Chondrocyte (in vitro differentiated cells): Measurements from ENCODE around the gene ZFYVE9. TPM values are rescaled to one million over a fixed set of nuclear protein-coding genes. Genes with fewer than 3 reads are reported as not detected.

ENCODE experiments used
- DNase-seq: peaks from one replicate; pipeline ENCODE4 v3.0.0; 2021; ENCODE audit warnings: mixed read lengths, low spot score
- H3K27ac Mint-ChIP-seq: one replicate; pipeline ENCODE4 v1.8.0; 2021; ENCODE audit warnings: mild to moderate bottlenecking, moderate library complexity, mixed read lengths; ENCODE audit not compliant: unreplicated experiment
- H3K27me3 Mint-ChIP-seq: 2 replicates; pipeline ENCODE4 v1.8.0; 2021; ENCODE audit warnings: low read depth, mixed read lengths
- H3K36me3 Mint-ChIP-seq: 2 replicates; pipeline ENCODE4 v1.8.0; 2021; ENCODE audit warnings: low read depth, mixed read lengths
- H3K4me1 Mint-ChIP-seq: 2 replicates; pipeline ENCODE4 v1.8.0; 2021; ENCODE audit warnings: low read depth, mild to moderate bottlenecking, mixed read lengths
- H3K4me3 Mint-ChIP-seq: one replicate; pipeline ENCODE4 v1.8.0; 2021; ENCODE audit warnings: mild to moderate bottlenecking, moderate library complexity, mixed read lengths; ENCODE audit not compliant: unreplicated experiment
- H3K9me3 Mint-ChIP-seq: 2 replicates; pipeline ENCODE4 v1.8.0; 2021; ENCODE audit warnings: low read depth, mixed read lengths
- CTCF ChIP-seq: fragments of 200-600 bp; sonication (generic); IDR thresholded peaks from 2 replicates; pipeline ENCODE4 v1.5.0; 2021; ENCODE audit warnings: antibody characterized with exemption, mild to moderate bottlenecking, moderate library complexity
- total RNA-seq: library from RNA; stranded (reverse); gene quantifications from 3 replicates; pipeline ENCODE4 v1.2.1, GENCODE V29; 2021

Gene ZFYVE9
- total RNA-seq, 1 donor from 2014 or later = 20.9 TPM

- no peak for DNase-seq
- peaks cover 13% of the 10 kb centered on the region for H3K9me3 Mint-ChIP-seq
- no peak overlapping the region for H3K27ac Mint-ChIP-seq
- TF ChIP-seq CTCF = no peak
- H3K27me3 Mint-ChIP-seq = no peaks in the 10 kb centered on the region
- H3K36me3 Mint-ChIP-seq = peaks cover 6% of the 10 kb centered on the region
- no peaks in the 10 kb centered on the region for H3K4me1 Mint-ChIP-seq
- H3K4me3 Mint-ChIP-seq = no peak overlapping the region
These were observed 111.5 kb downstream of the ZFYVE9 start for GRCh38 chr1:52253421-52253820.

- no peaks in the 10 kb centered on the region for H3K9me3 Mint-ChIP-seq
- no peak overlapping the region for H3K27ac Mint-ChIP-seq
- no peak overlapping the region for H3K4me3 Mint-ChIP-seq
- no peaks in the 10 kb centered on the region for H3K27me3 Mint-ChIP-seq
- no peaks in the 10 kb centered on the region for H3K36me3 Mint-ChIP-seq
- TF ChIP-seq CTCF = no peak
- peaks cover 4% of the 10 kb centered on the region for H3K4me1 Mint-ChIP-seq
- DNase-seq = no peak
These were observed 118.0 kb downstream of the ZFYVE9 start for GRCh38 chr1:52259886-52260285.

GRCh38 chr1:52263153-52263910 lies 121.4 kb downstream of the ZFYVE9 start:
- Mint-ChIP-seq H3K9me3 (no peaks in the 10 kb centered on the region), H3K27me3 (no peaks in the 10 kb centered on the region), H3K4me3 (no peak overlapping the region), H3K27ac (no peak overlapping the region), H3K4me1 (peaks cover 5% of the 10 kb centered on the region), H3K36me3 (peaks cover 3% of the 10 kb centered on the region)
- DNase-seq = no peak
- TF ChIP-seq CTCF = no peak

- DNase-seq = no peak
These were observed 122.7 kb downstream of the ZFYVE9 start for GRCh38 chr1:52264530-52265115.

GRCh38 chr1:52266507-52266906 lies 124.6 kb downstream of the ZFYVE9 start:
- H3K27ac Mint-ChIP-seq = no peak overlapping the region
- no peaks in the 10 kb centered on the region for H3K9me3 Mint-ChIP-seq
- no peaks in the 10 kb centered on the region for H3K27me3 Mint-ChIP-seq
- no peak overlapping the region for H3K4me3 Mint-ChIP-seq
- peaks cover 9% of the 10 kb centered on the region for H3K36me3 Mint-ChIP-seq
- DNase-seq = no peak
- peaks cover 3% of the 10 kb centered on the region for H3K4me1 Mint-ChIP-seq
- TF ChIP-seq CTCF = no peak

More at GRCh38 chr1:52264530-52265115, 122.7 kb downstream of the ZFYVE9 start:
- H3K4me1 Mint-ChIP-seq = peaks cover 7% of the 10 kb centered on the region
- TF ChIP-seq CTCF = no peak
- peaks cover 6% of the 10 kb centered on the region for H3K36me3 Mint-ChIP-seq
- no peaks in the 10 kb centered on the region for H3K27me3 Mint-ChIP-seq
- no peak overlapping the region for H3K4me3 Mint-ChIP-seq
- no peaks in the 10 kb centered on the region for H3K9me3 Mint-ChIP-seq
- no peak overlapping the region for H3K27ac Mint-ChIP-seq
